Liver (tissue), 9 donors: ENCODE measurements around the gene PIEZO1. TPM values are rescaled to one million over a fixed set of nuclear protein-coding genes. Genes with fewer than 3 reads are reported as not detected.

Experiments used
- DNase-seq: peaks from one replicate; pipeline ENCODE4 v3.0.0-alpha.2; 2017; ENCODE audit warnings: low spot score
- H3K27ac ChIP-seq, 2 donors: one replicate each; pipeline ENCODE4 v1.7.0; 2013; ENCODE audit warnings: inconsistent platforms in 2 of 2, low read length in 2 of 2, control low read depth in 1 of 2, low read depth in 1 of 2, mild to moderate bottlenecking in 1 of 2
- H3K27me3 ChIP-seq, 4 donors: one replicate each; pipeline versions ENCODE4 v1.6.1 to v1.7.0; 2013; ENCODE audit warnings: low read length in 3 of 4, inconsistent platforms in 1 of 4, mild to moderate bottlenecking in 1 of 4, moderate library complexity in 1 of 4; ENCODE audit not compliant: control insufficient read depth in 4 of 4, insufficient read depth in 4 of 4
- H3K36me3 ChIP-seq, 4 donors: one replicate each; pipeline versions ENCODE4 v1.6.1 to v1.7.0; 2013; ENCODE audit warnings: low read length in 3 of 4, mild to moderate bottlenecking in 3 of 4, low read depth in 1 of 4, moderate library complexity in 1 of 4; ENCODE audit not compliant: control insufficient read depth in 4 of 4, insufficient read depth in 3 of 4
- H3K4me1 ChIP-seq, 4 donors: one replicate each; pipeline versions ENCODE4 v1.6.1 to v1.7.0; 2013; ENCODE audit warnings: low read length in 3 of 4, mild to moderate bottlenecking in 3 of 4, moderate library complexity in 1 of 4; ENCODE audit not compliant: control insufficient read depth in 4 of 4, insufficient read depth in 4 of 4
- H3K4me3 ChIP-seq, 3 donors: one replicate each; pipeline versions ENCODE4 v1.6.1 to v1.7.0; 2013; ENCODE audit warnings: low read length in 3 of 3, control low read depth in 1 of 3, low read depth in 1 of 3, mild to moderate bottlenecking in 1 of 3
- H3K9ac ChIP-seq, 2 donors: one replicate each; pipeline ENCODE4 v1.7.0; 2013; ENCODE audit warnings: low read length in 2 of 2, mild to moderate bottlenecking in 2 of 2, moderate library complexity in 2 of 2, control low read depth in 1 of 2, low read depth in 1 of 2
- H3K9me3 ChIP-seq, 4 donors: one replicate each; pipeline versions ENCODE4 v1.6.1 to v1.7.0; 2013; ENCODE audit warnings: low read length in 3 of 4; ENCODE audit not compliant: control insufficient read depth in 4 of 4
- EGR1 ChIP-seq, 2 donors: IDR thresholded peaks; 2 replicates each; pipeline ENCODE4 v1.6.1; 2016 to 2018; ENCODE audit warnings: antibody characterized with exemption in 2 of 2, low read depth in 2 of 2
- FOXA1 ChIP-seq: IDR thresholded peaks from 2 replicates; pipeline ENCODE4 v1.6.1; 2016; ENCODE audit warnings: antibody characterized with exemption
- FOXA2 ChIP-seq: IDR thresholded peaks from 2 replicates; pipeline ENCODE4 v1.6.1; 2016; ENCODE audit warnings: antibody characterized with exemption
- GABPA ChIP-seq, 2 donors: IDR thresholded peaks in 1 of 2; conservative IDR thresholded peaks in 1 of 2; 2 replicates each; pipeline ENCODE4 v1.6.1; 2016; ENCODE audit warnings: antibody characterized with exemption in 2 of 2, mild to moderate bottlenecking in 1 of 2, moderate library complexity in 1 of 2
- HNF4A ChIP-seq, 2 donors: conservative IDR thresholded peaks; 2 replicates each; pipeline ENCODE4 v1.6.1; 2016; ENCODE audit warnings: antibody characterized with exemption in 2 of 2, mild to moderate bottlenecking in 2 of 2
- JUND ChIP-seq, 2 donors: IDR thresholded peaks; 2 replicates each; pipeline ENCODE4 v1.6.1; 2016; ENCODE audit warnings: antibody characterized with exemption in 2 of 2
- NR2F2 ChIP-seq: IDR thresholded peaks from 2 replicates; pipeline ENCODE4 v1.6.1; 2016; ENCODE audit warnings: antibody characterized with exemption
- RAD21 ChIP-seq, 2 donors: IDR thresholded peaks; 2 replicates each; pipeline ENCODE4 v1.6.1; 2016; ENCODE audit warnings: antibody characterized with exemption in 2 of 2, mild to moderate bottlenecking in 2 of 2
- REST ChIP-seq: IDR thresholded peaks from 2 replicates; pipeline ENCODE4 v1.6.1; 2016; ENCODE audit warnings: antibody characterized with exemption, mild to moderate bottlenecking
- RXRA ChIP-seq, 2 donors: IDR thresholded peaks; 2 replicates each; pipeline ENCODE4 v1.6.1; 2017 to 2018; ENCODE audit warnings: antibody characterized with exemption in 2 of 2, mild to moderate bottlenecking in 1 of 2
- SP1 ChIP-seq: IDR thresholded peaks from 2 replicates; pipeline ENCODE4 v1.6.1; 2018; ENCODE audit warnings: antibody characterized with exemption, mild to moderate bottlenecking
- YY1 ChIP-seq: IDR thresholded peaks from 2 replicates; pipeline ENCODE4 v1.6.1; 2016; ENCODE audit warnings: antibody characterized with exemption, mild to moderate bottlenecking
- WGBS: extraction: QIAGEN DNeasy Blood & Tissue Kit; methylation state at CpG from one replicate; pipeline ENCODE4 v1.1.7; 2013; 5-methylcytosine and 5-hydroxymethylcytosine counted together
- polyA plus RNA-seq, 2 donors: library from polyadenylated mRNA; stranded (reverse) in 1 of 2; unstranded in 1 of 2; fragments of 200-250 nt in 1 of 2; fragments of >200 nt in 1 of 2; fragmentation: Nextera tagmentation in 1 of 2; extraction: Ambion mirVana in 1 of 2; gene quantifications; one replicate each; pipeline versions ENCODE4 v1.2.1 to v1.2.3, GENCODE V29; 2013 to 2015
- total RNA-seq, 2 donors: library from RNA; depleted of rRNA; stranded (reverse); fragments of >200 nt; gene quantifications; one replicate each; pipeline ENCODE4 v1.2.3, GENCODE V29; 2014
- TF ChIP-seq, protein P1 (sequence below): IDR thresholded peaks from 2 replicates; pipeline ENCODE4 v1.6.1; 2016; ENCODE audit warnings: antibody characterized with exemption
- TF ChIP-seq, protein P2 (sequence below): fragments of 150-350 bp; IDR thresholded peaks from 2 replicates; pipeline ENCODE4 v1.5.1; 2017; ENCODE audit warnings: improper control_type of control experiment, low read depth, low read length; ENCODE audit not compliant: missing input control
- TF ChIP-seq, protein P3 (sequence below): IDR thresholded peaks from 2 replicates; pipeline ENCODE4 v1.6.1; 2016; ENCODE audit warnings: antibody characterized with exemption
- TF ChIP-seq, protein P4 (sequence below): IDR thresholded peaks from 2 replicates; pipeline ENCODE4 v1.6.1; 2016; ENCODE audit warnings: antibody characterized with exemption
- donor health status: healthy.
- donor health status: healthy.
- donor health status: healthy.
- donor health status: healthy.
- donor health status: healthy.

The PIEZO1 gene
- total and polyA plus RNA-seq, 4 donors, result 15.3 to 74.7 (median 59.2) TPM

- no peak overlapping the region for H3K4me3 ChIP-seq
- no peaks in the 10 kb centered on the region for H3K27me3 ChIP-seq
- H3K9ac ChIP-seq, result no peak overlapping the region
- no peak for TF ChIP-seq RXRA (IDR thresholded peaks at IDR 0.05)
- TF ChIP-seq HNF4A (conservative IDR thresholded peaks at IDR 0.05), result no peak
- H3K27ac ChIP-seq, result no peak overlapping the region
- no peaks in the 10 kb centered on the region for H3K9me3 ChIP-seq
- no peak for DNase-seq
- H3K36me3 ChIP-seq, result peaks cover 0 to 19% (median 4%) of the 10 kb centered on the region in 4 donors
- WGBS, result 90% methylated on average over 22 of the region's 22 CpGs
- H3K4me1 ChIP-seq, result no peaks in the 10 kb centered on the region
These were observed 36.3 kb upstream of the PIEZO1 start for GRCh38 chr16:88821168-88821850.

DNA sequence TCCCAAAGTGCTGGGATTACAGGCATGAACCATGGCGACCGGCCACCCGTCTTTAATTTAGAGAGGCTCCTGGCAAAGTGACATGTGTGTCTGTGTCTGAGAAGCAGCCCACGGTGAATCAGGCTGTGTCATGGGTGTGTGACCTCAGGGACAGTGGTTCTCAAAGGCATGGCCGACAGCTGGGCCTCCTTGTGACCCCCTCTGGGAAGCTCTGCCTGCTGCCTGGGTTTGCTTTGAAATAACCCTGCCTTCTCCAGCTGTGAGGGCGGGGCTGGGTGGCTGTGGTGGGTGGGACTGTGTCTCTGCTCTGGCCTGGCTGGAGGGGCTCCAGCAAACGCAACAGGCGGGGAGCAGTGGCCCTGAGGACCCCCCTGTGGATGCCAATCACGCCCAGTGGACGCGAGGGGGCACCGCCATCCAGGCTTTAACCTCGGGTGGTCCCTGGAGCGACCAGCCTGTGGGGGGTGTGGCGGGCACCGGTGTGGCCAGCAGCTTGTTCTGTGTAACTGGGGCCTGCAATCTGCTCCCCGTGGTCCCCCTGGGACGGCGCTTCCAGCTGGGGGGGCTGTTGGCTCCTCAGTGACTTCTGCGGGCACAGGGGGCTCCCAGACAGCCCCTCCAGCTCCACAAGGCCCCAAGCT, 35.5 kb upstream of the PIEZO1 start:
- TF ChIP-seq YY1 (no peak), RAD21 (IDR thresholded peaks at IDR 0.05) (no peak), JUND (IDR thresholded peaks at IDR 0.05) (no peak), NR2F2 (no peak), SP1 (no peak), FOXA1 (no peak)
- TF ChIP-seq, protein P1, sequence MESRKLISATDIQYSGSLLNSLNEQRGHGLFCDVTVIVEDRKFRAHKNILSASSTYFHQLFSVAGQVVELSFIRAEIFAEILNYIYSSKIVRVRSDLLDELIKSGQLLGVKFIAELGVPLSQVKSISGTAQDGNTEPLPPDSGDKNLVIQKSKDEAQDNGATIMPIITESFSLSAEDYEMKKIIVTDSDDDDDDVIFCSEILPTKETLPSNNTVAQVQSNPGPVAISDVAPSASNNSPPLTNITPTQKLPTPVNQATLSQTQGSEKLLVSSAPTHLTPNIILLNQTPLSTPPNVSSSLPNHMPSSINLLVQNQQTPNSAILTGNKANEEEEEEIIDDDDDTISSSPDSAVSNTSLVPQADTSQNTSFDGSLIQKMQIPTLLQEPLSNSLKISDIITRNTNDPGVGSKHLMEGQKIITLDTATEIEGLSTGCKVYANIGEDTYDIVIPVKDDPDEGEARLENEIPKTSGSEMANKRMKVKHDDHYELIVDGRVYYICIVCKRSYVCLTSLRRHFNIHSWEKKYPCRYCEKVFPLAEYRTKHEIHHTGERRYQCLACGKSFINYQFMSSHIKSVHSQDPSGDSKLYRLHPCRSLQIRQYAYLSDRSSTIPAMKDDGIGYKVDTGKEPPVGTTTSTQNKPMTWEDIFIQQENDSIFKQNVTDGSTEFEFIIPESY, result no peak
- TF ChIP-seq, protein P2, sequence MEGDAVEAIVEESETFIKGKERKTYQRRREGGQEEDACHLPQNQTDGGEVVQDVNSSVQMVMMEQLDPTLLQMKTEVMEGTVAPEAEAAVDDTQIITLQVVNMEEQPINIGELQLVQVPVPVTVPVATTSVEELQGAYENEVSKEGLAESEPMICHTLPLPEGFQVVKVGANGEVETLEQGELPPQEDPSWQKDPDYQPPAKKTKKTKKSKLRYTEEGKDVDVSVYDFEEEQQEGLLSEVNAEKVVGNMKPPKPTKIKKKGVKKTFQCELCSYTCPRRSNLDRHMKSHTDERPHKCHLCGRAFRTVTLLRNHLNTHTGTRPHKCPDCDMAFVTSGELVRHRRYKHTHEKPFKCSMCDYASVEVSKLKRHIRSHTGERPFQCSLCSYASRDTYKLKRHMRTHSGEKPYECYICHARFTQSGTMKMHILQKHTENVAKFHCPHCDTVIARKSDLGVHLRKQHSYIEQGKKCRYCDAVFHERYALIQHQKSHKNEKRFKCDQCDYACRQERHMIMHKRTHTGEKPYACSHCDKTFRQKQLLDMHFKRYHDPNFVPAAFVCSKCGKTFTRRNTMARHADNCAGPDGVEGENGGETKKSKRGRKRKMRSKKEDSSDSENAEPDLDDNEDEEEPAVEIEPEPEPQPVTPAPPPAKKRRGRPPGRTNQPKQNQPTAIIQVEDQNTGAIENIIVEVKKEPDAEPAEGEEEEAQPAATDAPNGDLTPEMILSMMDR, result no peak
- no peaks in the 10 kb centered on the region for H3K27me3 ChIP-seq
- H3K4me3 ChIP-seq, result no peak overlapping the region
- WGBS, result 93% methylated on average over 20 of the region's 20 CpGs
- H3K36me3 ChIP-seq, result peaks cover 0 to 19% (median 3%) of the 10 kb centered on the region in 4 donors
- DNase-seq, result no peak
- H3K4me1 ChIP-seq, result no peaks in the 10 kb centered on the region
- H3K9me3 ChIP-seq, result no peaks in the 10 kb centered on the region
- no peak overlapping the region for H3K27ac ChIP-seq
- no peak overlapping the region for H3K9ac ChIP-seq

- H3K4me1 ChIP-seq, result no peaks in the 10 kb centered on the region
- WGBS, result 92% methylated on average over 16 of the region's 16 CpGs
- no peak overlapping the region for H3K4me3 ChIP-seq
- H3K9me3 ChIP-seq, result no peaks in the 10 kb centered on the region
- H3K27ac ChIP-seq, result no peak overlapping the region
- peaks cover 0 to 15% (median 3%) of the 10 kb centered on the region in 4 donors for H3K36me3 ChIP-seq
- no peak overlapping the region for H3K9ac ChIP-seq
- H3K27me3 ChIP-seq, result no peaks in the 10 kb centered on the region
- no peak for DNase-seq
- TF ChIP-seq GABPA (IDR thresholded peaks at IDR 0.05 in 1 of 2, conservative IDR thresholded peaks at IDR 0.05 in 1 of 2) (no peak), RAD21 (IDR thresholded peaks at IDR 0.05) (no peak), REST (no peak), NR2F2 (no peak), SP1 (no peak), FOXA1 (no peak), HNF4A (conservative IDR thresholded peaks at IDR 0.05) (no peak), YY1 (no peak), JUND (IDR thresholded peaks at IDR 0.05) (no peak), FOXA2 (no peak), EGR1 (IDR thresholded peaks at IDR 0.05; ENCODE audit: low read depth in 2 of 2) (no peak)
- TF ChIP-seq, protein P3, sequence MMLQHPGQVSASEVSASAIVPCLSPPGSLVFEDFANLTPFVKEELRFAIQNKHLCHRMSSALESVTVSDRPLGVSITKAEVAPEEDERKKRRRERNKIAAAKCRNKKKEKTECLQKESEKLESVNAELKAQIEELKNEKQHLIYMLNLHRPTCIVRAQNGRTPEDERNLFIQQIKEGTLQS, result no peak
- TF ChIP-seq, protein P1, result no peak
- TF ChIP-seq, protein P4, sequence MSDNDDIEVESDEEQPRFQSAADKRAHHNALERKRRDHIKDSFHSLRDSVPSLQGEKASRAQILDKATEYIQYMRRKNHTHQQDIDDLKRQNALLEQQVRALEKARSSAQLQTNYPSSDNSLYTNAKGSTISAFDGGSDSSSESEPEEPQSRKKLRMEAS, result no peak
These were observed 34.1 kb upstream of the PIEZO1 start for GRCh38 chr16:88819126-88819525.
